HepG2 (cell line): ENCODE results near the gene TNXB. TPM values are rescaled to one million over a fixed set of nuclear protein-coding genes. Genes with fewer than 3 reads are reported as not detected.

ENCODE experiments used
- ATF7-NPFF ChIP-seq: sonication (generic); formaldehyde crosslinking; IDR thresholded peaks from 2 replicates; pipeline ENCODE4 v1.8.1; 2023; ENCODE audit warnings: mild to moderate bottlenecking, low read depth, missing genetic modification reagents, moderate library complexity
- CBX5 ChIP-seq: sonication (generic); formaldehyde crosslinking; IDR thresholded peaks from 2 replicates; pipeline ENCODE4 v1.4.0; 2020; ENCODE audit warnings: missing genetic modification reagents, borderline replicate concordance
- KDM4B ChIP-seq: sonication (generic); formaldehyde crosslinking; IDR thresholded peaks from 2 replicates; pipeline ENCODE4 v1.4.0; 2020; ENCODE audit warnings: missing genetic modification reagents
- MLX ChIP-seq: IDR thresholded peaks from 2 replicates; pipeline ENCODE4 v1.6.1; 2016
- RBFOX2 ChIP-seq: fragments of 200-400 bp; formaldehyde crosslinking; IDR thresholded peaks from 2 replicates; pipeline ENCODE4 v1.6.1; 2017; ENCODE audit warnings: low read depth, mild to moderate bottlenecking, low read length
- SRSF1 ChIP-seq: fragments of 200-400 bp; formaldehyde crosslinking; optimal IDR thresholded peaks from 2 replicates; pipeline ENCODE3; 2017; ENCODE audit warnings: mild to moderate bottlenecking, low read depth, low read length, moderate library complexity
- ZNF17 ChIP-seq: sonication (generic); formaldehyde crosslinking; IDR thresholded peaks from 2 replicates; pipeline ENCODE4 v1.5.0; 2020; ENCODE audit warnings: mild to moderate bottlenecking, missing genetic modification reagents
- ZNF274 ChIP-seq: sonication (generic); formaldehyde crosslinking; IDR thresholded peaks from 2 replicates; pipeline ENCODE4 v1.5.1; 2020; ENCODE audit warnings: mild to moderate bottlenecking, missing genetic modification reagents
- ZNF572 ChIP-seq: sonication (generic); formaldehyde crosslinking; IDR thresholded peaks from 2 replicates; pipeline ENCODE4 v1.5.1; 2020; ENCODE audit warnings: mild to moderate bottlenecking, missing genetic modification reagents
- ZNF777 ChIP-seq: sonication (generic); formaldehyde crosslinking; IDR thresholded peaks from 2 replicates; pipeline ENCODE4 v1.4.0; 2020; ENCODE audit warnings: missing genetic modification reagents
- ZNF841 ChIP-seq: sonication (generic); formaldehyde crosslinking; IDR thresholded peaks from 2 replicates; pipeline ENCODE4 v1.8.1; 2023; ENCODE audit warnings: missing genetic modification reagents, borderline replicate concordance
- polyA plus RNA-seq, 8 experiments: library from polyadenylated mRNA; depleted of rRNA in 3 of 8; stranded (reverse) in 7 of 8; unstranded in 1 of 8; fragments of >200 nt; fragmentation: Illumina TruSeq in 4 of 8; extraction: Trizol in 4 of 8; gene quantifications; 2 replicates each; pipeline versions ENCODE4 v1.2.1 to v1.2.3, GENCODE V29; 2011 to 2016; ENCODE audit warnings: low read depth in 4 of 8, missing spikeins in 1 of 8, mixed read lengths in 1 of 8; ENCODE audit not compliant: insufficient read depth in 1 of 8
- total RNA-seq, 5 experiments: library from RNA; depleted of rRNA; stranded (reverse); fragments of >200 nt; fragmentation: Illumina TruSeq; extraction: Trizol; gene quantifications; 2 replicates each; pipeline ENCODE4 v1.2.3, GENCODE V29; 2016; ENCODE audit warnings: low read depth in 1 of 5
- TF ChIP-seq, protein P1 (sequence below): sonication (generic); formaldehyde crosslinking; conservative IDR thresholded peaks from 2 replicates; pipeline ENCODE4 v1.4.0; 2020; ENCODE audit warnings: missing genetic modification reagents
- TF ChIP-seq, protein P2 (sequence below): sonication (generic); formaldehyde crosslinking; IDR thresholded peaks from 2 replicates; pipeline ENCODE4 v1.5.1; 2020; ENCODE audit warnings: missing genetic modification reagents, mild to moderate bottlenecking, borderline replicate concordance
- TF ChIP-seq, protein P3 (sequence below): sonication (generic); formaldehyde crosslinking; IDR thresholded peaks from 2 replicates; pipeline ENCODE4 v1.4.0; 2020; ENCODE audit warnings: mild to moderate bottlenecking, missing genetic modification reagents, borderline replicate concordance
- TF ChIP-seq, protein P4 (sequence below): sonication (generic); formaldehyde crosslinking; IDR thresholded peaks from 2 replicates; pipeline ENCODE4 v1.4.0; 2020; ENCODE audit warnings: missing genetic modification reagents, low read depth, mild to moderate bottlenecking, borderline replicate concordance

The TNXB gene
- total and polyA plus RNA-seq, 2 of the 13 experiments (the other 11 are each of a cell fraction or from before 2014, with no cell fraction given): 1.6 to 2.7 TPM

DNA sequence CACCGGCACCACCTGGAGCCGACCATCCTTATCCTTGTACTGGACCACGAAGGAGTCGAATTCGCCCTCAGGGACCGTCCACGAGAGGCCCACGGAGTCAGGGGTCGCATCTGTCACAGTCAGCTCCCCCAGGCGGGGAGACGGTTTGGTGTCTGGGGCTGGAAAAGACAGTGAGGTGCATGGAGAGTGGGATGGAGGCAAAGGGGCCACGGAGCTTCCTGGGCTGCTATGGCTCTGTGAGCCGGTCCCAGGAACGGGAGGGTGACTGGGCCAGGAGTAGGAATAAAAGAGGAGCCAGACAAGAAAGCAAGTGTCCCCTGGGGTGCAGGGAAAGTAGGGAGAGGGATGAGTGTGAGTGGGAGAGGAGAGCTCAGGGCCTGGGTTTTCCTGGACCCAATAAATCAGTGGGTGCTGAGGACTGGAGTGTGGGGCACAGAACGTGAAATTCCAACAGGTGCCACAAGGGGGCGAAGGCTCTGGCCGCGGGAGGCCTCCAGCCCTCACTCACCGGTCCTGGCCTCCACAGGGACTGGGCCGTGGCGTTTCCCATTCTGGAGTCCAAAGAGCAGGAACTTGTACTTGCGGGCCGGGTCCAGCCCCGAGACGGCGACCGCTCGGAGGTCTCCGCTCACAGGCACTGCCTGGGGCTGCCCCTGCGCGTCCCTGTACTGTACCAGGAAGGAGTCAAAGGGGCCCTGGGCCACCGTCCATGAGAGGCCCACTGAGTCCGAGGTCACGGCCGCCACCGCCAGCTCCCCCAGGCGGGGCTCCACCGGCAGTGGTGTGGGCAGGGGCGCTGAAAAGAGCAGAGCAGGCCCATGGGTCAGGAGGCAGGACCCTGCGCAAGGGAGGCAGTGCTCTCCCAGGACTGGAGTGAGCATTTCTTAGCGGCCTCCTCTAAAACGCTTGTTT, 61.0 kb downstream of the TNXB start (continued):
- TF ChIP-seq MLX (CRISPR knock-in tag): no peak
- TF ChIP-seq CBX5 (CRISPR knock-in tag): peak; percentile 72; the same call in 1 of the 2 replicates
- TF ChIP-seq ZNF274 (CRISPR knock-in tag): peak; percentile 84; the same call in 1 of the 2 replicates
- no peak for TF ChIP-seq ZNF17 (CRISPR knock-in tag)
- TF ChIP-seq ZNF777 (CRISPR knock-in tag): peak; percentile 90
- TF ChIP-seq RBFOX2: peak; percentile 91
- no peak for TF ChIP-seq ZNF841 (CRISPR knock-in tag)
- TF ChIP-seq, protein P1, sequence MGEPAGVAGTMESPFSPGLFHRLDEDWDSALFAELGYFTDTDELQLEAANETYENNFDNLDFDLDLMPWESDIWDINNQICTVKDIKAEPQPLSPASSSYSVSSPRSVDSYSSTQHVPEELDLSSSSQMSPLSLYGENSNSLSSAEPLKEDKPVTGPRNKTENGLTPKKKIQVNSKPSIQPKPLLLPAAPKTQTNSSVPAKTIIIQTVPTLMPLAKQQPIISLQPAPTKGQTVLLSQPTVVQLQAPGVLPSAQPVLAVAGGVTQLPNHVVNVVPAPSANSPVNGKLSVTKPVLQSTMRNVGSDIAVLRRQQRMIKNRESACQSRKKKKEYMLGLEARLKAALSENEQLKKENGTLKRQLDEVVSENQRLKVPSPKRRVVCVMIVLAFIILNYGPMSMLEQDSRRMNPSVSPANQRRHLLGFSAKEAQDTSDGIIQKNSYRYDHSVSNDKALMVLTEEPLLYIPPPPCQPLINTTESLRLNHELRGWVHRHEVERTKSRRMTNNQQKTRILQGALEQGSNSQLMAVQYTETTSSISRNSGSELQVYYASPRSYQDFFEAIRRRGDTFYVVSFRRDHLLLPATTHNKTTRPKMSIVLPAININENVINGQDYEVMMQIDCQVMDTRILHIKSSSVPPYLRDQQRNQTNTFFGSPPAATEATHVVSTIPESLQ (CRISPR knock-in tag): no peak; the same call in 1 of the 2 replicates
- TF ChIP-seq, protein P2, sequence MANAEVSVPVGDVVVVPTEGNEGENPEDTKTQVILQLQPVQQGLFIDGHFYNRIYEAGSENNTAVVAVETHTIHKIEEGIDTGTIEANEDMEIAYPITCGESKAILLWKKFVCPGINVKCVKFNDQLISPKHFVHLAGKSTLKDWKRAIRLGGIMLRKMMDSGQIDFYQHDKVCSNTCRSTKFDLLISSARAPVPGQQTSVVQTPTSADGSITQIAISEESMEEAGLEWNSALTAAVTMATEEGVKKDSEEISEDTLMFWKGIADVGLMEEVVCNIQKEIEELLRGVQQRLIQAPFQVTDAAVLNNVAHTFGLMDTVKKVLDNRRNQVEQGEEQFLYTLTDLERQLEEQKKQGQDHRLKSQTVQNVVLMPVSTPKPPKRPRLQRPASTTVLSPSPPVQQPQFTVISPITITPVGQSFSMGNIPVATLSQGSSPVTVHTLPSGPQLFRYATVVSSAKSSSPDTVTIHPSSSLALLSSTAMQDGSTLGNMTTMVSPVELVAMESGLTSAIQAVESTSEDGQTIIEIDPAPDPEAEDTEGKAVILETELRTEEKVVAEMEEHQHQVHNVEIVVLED (CRISPR knock-in tag): peak; percentile 73
- TF ChIP-seq ZNF572 (CRISPR knock-in tag): peak; percentile 71; the same call in 1 of the 2 replicates
- TF ChIP-seq KDM4B (CRISPR knock-in tag): 0 out of 2 replicates have a peak, but pooled peaks have one; percentile 22
- peak; percentile 75 for TF ChIP-seq ATF7-NPFF
- TF ChIP-seq, protein P3, sequence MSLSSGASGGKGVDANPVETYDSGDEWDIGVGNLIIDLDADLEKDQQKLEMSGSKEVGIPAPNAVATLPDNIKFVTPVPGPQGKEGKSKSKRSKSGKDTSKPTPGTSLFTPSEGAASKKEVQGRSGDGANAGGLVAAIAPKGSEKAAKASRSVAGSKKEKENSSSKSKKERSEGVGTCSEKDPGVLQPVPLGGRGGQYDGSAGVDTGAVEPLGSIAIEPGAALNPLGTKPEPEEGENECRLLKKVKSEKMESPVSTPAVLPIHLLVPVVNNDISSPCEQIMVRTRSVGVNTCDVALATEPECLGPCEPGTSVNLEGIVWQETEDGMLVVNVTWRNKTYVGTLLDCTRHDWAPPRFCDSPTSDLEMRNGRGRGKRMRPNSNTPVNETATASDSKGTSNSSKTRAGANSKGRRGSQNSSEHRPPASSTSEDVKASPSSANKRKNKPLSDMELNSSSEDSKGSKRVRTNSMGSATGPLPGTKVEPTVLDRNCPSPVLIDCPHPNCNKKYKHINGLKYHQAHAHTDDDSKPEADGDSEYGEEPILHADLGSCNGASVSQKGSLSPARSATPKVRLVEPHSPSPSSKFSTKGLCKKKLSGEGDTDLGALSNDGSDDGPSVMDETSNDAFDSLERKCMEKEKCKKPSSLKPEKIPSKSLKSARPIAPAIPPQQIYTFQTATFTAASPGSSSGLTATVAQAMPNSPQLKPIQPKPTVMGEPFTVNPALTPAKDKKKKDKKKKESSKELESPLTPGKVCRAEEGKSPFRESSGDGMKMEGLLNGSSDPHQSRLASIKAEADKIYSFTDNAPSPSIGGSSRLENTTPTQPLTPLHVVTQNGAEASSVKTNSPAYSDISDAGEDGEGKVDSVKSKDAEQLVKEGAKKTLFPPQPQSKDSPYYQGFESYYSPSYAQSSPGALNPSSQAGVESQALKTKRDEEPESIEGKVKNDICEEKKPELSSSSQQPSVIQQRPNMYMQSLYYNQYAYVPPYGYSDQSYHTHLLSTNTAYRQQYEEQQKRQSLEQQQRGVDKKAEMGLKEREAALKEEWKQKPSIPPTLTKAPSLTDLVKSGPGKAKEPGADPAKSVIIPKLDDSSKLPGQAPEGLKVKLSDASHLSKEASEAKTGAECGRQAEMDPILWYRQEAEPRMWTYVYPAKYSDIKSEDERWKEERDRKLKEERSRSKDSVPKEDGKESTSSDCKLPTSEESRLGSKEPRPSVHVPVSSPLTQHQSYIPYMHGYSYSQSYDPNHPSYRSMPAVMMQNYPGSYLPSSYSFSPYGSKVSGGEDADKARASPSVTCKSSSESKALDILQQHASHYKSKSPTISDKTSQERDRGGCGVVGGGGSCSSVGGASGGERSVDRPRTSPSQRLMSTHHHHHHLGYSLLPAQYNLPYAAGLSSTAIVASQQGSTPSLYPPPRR (CRISPR knock-in tag): peak; percentile 73
- peak; percentile 81 for TF ChIP-seq SRSF1
- TF ChIP-seq, protein P4, sequence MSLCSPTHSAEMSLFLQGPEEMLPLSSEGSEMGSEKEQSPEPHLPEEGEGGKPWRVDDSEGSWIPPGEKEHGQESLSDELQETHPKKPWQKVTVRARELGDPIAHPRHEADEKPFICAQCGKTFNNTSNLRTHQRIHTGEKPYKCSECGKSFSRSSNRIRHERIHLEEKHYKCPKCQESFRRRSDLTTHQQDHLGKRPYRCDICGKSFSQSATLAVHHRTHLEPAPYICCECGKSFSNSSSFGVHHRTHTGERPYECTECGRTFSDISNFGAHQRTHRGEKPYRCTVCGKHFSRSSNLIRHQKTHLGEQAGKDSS (CRISPR knock-in tag): peak; percentile 85; the same call in 1 of the 2 replicates
